ENCODE data around the gene LIM2. TPM values are rescaled to one million over a fixed set of nuclear protein-coding genes. Genes with fewer than 3 reads are reported as not detected.

Gene LIM2
- total RNA-seq, 2 experiments from 2014 or later: not detected

DNA sequence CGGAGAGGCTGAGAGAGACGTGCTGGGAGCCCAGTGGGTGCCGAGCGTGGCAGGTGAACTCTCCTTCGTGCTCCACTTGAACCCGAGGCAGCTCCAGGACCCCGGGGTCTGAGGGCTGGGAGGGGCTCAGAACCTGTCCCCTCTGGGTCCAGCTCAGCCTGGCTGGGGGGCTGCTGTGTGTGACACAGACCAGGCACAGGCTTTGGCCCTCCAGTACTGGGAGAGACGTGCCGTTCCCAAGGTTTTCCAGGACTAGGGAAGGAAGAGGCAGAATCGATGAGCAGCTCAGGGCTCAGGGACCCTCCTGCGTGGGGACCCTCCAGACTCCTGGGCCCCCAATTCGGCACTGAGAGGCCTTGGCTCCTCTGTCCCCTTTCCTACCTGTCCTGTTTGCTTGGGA is 27.4 kb upstream of the LIM2 start:
- no peaks in the 10 kb centered on the region for H3K4me1 Mint-ChIP-seq (ENCODE audit: low read depth)
- H3K4me1 ChIP-seq (ENCODE audit: insufficient read depth, low read length): peaks cover 5% of the 10 kb centered on the region
- H3K27me3 ChIP-seq (ENCODE audit: control insufficient read depth in 1 of 2, insufficient read depth in 2 of 2, low read length in 2 of 2): peaks cover 0 to 4% of the 10 kb centered on the region in 2 experiments
- no peaks in the 10 kb centered on the region for H3K9me3 ChIP-seq (ENCODE audit: control insufficient read depth in 1 of 2, insufficient read depth in 1 of 2, low read length in 2 of 2)
- ChIA-PET POLR2A (no interaction called here), CTCF (no interaction called here)
- no peaks in the 10 kb centered on the region for H3K9me3 Mint-ChIP-seq
- no peak overlapping the region for H3K4me3 Mint-ChIP-seq
- no peak overlapping the region for H3K4me3 ChIP-seq (ENCODE audit: low read length)
- H3K27ac Mint-ChIP-seq: no peak overlapping the region
- H3K27me3 Mint-ChIP-seq: peaks cover 21% of the 10 kb centered on the region
- H3K27ac ChIP-seq (ENCODE audit: low read depth in 1 of 2, low read length in 2 of 2): no peak overlapping the region
- TF ChIP-seq, protein P1, sequence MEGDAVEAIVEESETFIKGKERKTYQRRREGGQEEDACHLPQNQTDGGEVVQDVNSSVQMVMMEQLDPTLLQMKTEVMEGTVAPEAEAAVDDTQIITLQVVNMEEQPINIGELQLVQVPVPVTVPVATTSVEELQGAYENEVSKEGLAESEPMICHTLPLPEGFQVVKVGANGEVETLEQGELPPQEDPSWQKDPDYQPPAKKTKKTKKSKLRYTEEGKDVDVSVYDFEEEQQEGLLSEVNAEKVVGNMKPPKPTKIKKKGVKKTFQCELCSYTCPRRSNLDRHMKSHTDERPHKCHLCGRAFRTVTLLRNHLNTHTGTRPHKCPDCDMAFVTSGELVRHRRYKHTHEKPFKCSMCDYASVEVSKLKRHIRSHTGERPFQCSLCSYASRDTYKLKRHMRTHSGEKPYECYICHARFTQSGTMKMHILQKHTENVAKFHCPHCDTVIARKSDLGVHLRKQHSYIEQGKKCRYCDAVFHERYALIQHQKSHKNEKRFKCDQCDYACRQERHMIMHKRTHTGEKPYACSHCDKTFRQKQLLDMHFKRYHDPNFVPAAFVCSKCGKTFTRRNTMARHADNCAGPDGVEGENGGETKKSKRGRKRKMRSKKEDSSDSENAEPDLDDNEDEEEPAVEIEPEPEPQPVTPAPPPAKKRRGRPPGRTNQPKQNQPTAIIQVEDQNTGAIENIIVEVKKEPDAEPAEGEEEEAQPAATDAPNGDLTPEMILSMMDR (IDR thresholded peaks at IDR 0.05): no peak
- no peaks in the 10 kb centered on the region for H3K36me3 Mint-ChIP-seq (ENCODE audit: low read depth)
- ATAC-seq (ENCODE audit: poor library complexity): no peak
- intact Hi-C loops (cut with DNase I, micrococcal nuclease): no loop called here
- no peaks in the 10 kb centered on the region for H3K36me3 ChIP-seq (ENCODE audit: insufficient read depth, low read length)
- no peak for DNase-seq

DNA sequence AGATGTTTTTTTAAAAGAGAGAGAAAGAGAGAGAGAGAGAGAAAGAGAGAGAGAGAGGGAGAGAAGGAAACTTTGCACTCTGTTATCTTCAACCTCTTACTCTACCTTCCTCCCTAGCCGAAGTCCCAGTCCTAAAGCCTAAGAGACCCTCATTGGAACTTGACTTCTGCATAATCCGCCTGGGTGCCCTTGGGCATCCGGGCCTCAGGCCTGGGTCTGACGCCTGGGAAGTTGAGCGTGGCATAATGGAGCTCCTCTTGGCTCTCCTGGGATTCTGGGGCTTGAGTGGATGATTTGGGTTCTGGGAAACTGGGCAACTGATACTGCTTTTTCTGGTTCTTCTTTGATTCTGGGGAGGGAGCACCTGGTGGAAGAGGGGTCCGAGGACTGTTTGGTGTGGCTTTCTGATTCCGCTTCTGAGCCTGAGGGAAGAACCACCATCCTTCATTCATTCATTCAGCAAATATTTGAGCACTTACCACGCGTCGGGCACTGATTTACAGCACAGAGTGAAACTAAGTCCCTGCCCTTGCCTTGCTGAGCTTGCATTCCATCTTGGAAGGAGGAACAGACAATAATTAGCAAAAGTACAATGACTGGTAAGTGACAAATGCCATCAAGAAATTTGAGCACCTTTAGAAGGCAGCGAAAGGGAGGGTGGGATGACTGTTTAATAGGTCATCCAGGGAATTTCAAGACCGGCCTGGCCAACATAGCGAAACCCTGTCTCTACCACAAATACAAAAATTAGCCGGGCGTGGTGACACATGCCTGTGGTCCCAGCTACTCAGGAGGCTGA is 23.4 kb upstream of the LIM2 start:
- ChIA-PET CTCF (no interaction called here), POLR2A (no interaction called here)
- Histone ChIP-seq H3K4me1 (ENCODE audit: insufficient read depth, low read length) (no peaks in the 10 kb centered on the region), H3K27me3 (ENCODE audit: control insufficient read depth in 1 of 2, insufficient read depth in 2 of 2, low read length in 2 of 2) (no peaks in the 10 kb centered on the region), H3K36me3 (ENCODE audit: insufficient read depth, low read length) (no peaks in the 10 kb centered on the region), H3K4me3 (ENCODE audit: low read length) (no peak overlapping the region), H3K27ac (ENCODE audit: low read depth in 1 of 2, low read length in 2 of 2) (no peak overlapping the region), H3K9me3 (ENCODE audit: control insufficient read depth in 1 of 2, insufficient read depth in 1 of 2, low read length in 2 of 2) (no peaks in the 10 kb centered on the region)
- Mint-ChIP-seq H3K36me3 (ENCODE audit: low read depth) (no peaks in the 10 kb centered on the region), H3K4me1 (ENCODE audit: low read depth) (no peaks in the 10 kb centered on the region), H3K4me3 (no peak overlapping the region), H3K27ac (no peak overlapping the region), H3K9me3 (no peaks in the 10 kb centered on the region), H3K27me3 (peaks cover 13% of the 10 kb centered on the region)
- no peak for ATAC-seq (ENCODE audit: poor library complexity)
- TF ChIP-seq, protein P1 (IDR thresholded peaks at IDR 0.05): no peak
- no peak for DNase-seq
- intact Hi-C loops (cut with DNase I, micrococcal nuclease): no loop called here

DNA sequence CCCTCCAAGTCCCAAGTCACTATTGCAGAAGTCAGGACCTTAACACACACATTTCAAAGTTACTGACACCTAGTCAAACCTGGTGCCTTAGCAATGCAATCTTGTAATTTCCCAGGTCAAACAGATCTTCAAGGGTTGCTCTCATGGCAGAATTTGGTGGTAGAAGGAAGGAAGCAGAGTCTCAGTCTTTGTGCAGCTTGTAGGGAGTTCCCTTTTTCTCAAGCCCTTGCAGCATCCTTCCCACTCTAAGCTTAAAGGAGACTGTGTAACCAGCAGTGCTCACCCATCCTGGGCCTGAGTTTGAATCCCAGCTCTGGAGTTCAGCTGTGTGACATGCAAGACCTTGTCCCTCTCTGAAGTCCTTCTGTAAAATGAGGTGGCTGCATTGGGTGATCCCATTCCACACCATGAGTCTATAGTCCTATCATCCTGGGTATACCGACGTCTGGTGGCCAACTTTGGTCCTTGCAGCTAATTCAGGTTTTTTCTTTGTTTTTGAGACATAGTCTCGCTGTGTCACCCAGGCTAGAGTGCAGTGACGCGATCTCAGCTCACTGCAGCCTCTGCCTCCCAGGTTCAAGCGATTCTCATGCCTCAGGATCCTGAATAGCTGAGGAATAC is 19.8 kb upstream of the LIM2 start:
- H3K27me3 Mint-ChIP-seq: peaks cover 16% of the 10 kb centered on the region
- TF ChIP-seq, protein P1 (IDR thresholded peaks at IDR 0.05): no peak
- H3K4me1 ChIP-seq (ENCODE audit: insufficient read depth, low read length): no peaks in the 10 kb centered on the region
- ChIA-PET CTCF (interaction anchor here (1.1 to 1.3 kb wide), 4 partner anchors 14 to 69 kb away, joined by 3 to 6 read pairs (median 4); no protein-coding TSS in a partner anchor), POLR2A (no interaction called here)
- H3K4me3 ChIP-seq (ENCODE audit: low read length): no peak overlapping the region
- no peak overlapping the region for H3K27ac ChIP-seq (ENCODE audit: low read depth in 1 of 2, low read length in 2 of 2)
- no peaks in the 10 kb centered on the region for H3K4me1 Mint-ChIP-seq (ENCODE audit: low read depth)
- H3K27ac Mint-ChIP-seq: no peak overlapping the region
- H3K9me3 ChIP-seq (ENCODE audit: control insufficient read depth in 1 of 2, insufficient read depth in 1 of 2, low read length in 2 of 2): peaks cover 8 to 15% of the 10 kb centered on the region in 2 experiments
- no peaks in the 10 kb centered on the region for H3K9me3 Mint-ChIP-seq
- H3K4me3 Mint-ChIP-seq: no peak overlapping the region
- DNase-seq (peak in 5 of 14 experiments; percentile 11 to 65 (median 50)), ATAC-seq (ENCODE audit: poor library complexity) (peak; percentile 37)
- H3K36me3 Mint-ChIP-seq (ENCODE audit: low read depth): no peaks in the 10 kb centered on the region
- no peaks in the 10 kb centered on the region for H3K36me3 ChIP-seq (ENCODE audit: insufficient read depth, low read length)
- H3K27me3 ChIP-seq (ENCODE audit: control insufficient read depth in 1 of 2, insufficient read depth in 2 of 2, low read length in 2 of 2): no peaks in the 10 kb centered on the region
- intact Hi-C loops (cut with DNase I, micrococcal nuclease): loop anchor here in 1 of 2 experiments (1.0 kb wide), 1 partner anchor 68 kb away; no protein-coding TSS in a partner anchor
